OCI-LY7 (cell line): Measurements from ENCODE around the gene SPATA13. TPM values are rescaled to one million over a fixed set of nuclear protein-coding genes. Genes with fewer than 3 reads are reported as not detected.

ENCODE experiments used
- BruUV-seq: library from RNA; stranded (reverse); fragments of 400-500 nt; replicated peaks from 2 replicates; lab custom pipeline; 2021; lab: Mats Ljungman, UMichigan
- CTCF ChIA-PET: fragments of 300-600 bp; sonication (Branson Sonifier 250); formaldehyde crosslinking; loops from one replicate; lab custom pipeline; 2022; ENCODE audit warnings: antibody characterized with exemption; ENCODE audit not compliant: unreplicated experiment; lab: Charles Lee
- POLR2A ChIA-PET: fragments of 300-600 bp; sonication (Branson Sonifier 250); formaldehyde crosslinking; loops from one replicate; lab custom pipeline; 2022; ENCODE audit warnings: antibody characterized with exemption; lab: Charles Lee
- DNase-seq: peaks from one replicate; pipeline ENCODE4 v3.0.0-alpha.2; 2015; ENCODE audit warnings: low spot score
- H2AFZ ChIP-seq: fragments of 200-600 bp; sonication (generic), shearing (Covaris generic); 2 replicates; pipeline ENCODE4 v1.6.1; 2014; ENCODE audit warnings: mild to moderate bottlenecking, antibody characterized with exemption, low read length, moderate library complexity
- H3K27ac ChIP-seq: fragments of 200-600 bp; sonication (generic); 2 replicates; pipeline ENCODE4 v1.5.1; 2014; ENCODE audit warnings: mixed run types, low read depth, mild to moderate bottlenecking, moderate library complexity, low read length, inconsistent platforms; ENCODE audit not compliant: poor library complexity, severe bottlenecking
- H3K36me3 ChIP-seq: fragments of 200-600 bp; sonication (generic); 2 replicates; pipeline ENCODE4 v1.6.1; 2014; ENCODE audit warnings: mild to moderate bottlenecking, antibody characterized with exemption, low read length, moderate library complexity, mixed read lengths; ENCODE audit not compliant: insufficient read depth
- H3K4me1 ChIP-seq: fragments of 200-600 bp; sonication (generic); 2 replicates; pipeline ENCODE4 v1.5.1; 2014; ENCODE audit warnings: mild to moderate bottlenecking, low read length; ENCODE audit not compliant: insufficient read depth, poor library complexity, severe bottlenecking
- H3K4me2 ChIP-seq: fragments of 200-600 bp; sonication (generic); 2 replicates; pipeline ENCODE4 v1.6.1; 2014; ENCODE audit warnings: mild to moderate bottlenecking, low read length
- H3K4me3 ChIP-seq: fragments of 200-600 bp; sonication (generic); 2 replicates; pipeline ENCODE4 v1.5.1; 2014; ENCODE audit warnings: mild to moderate bottlenecking, low read depth, low read length; ENCODE audit not compliant: poor library complexity, severe bottlenecking
- H3K79me2 ChIP-seq: fragments of 200-600 bp; sonication (generic); 2 replicates; pipeline ENCODE4 v1.6.1; 2016; ENCODE audit warnings: low read depth, mild to moderate bottlenecking, low read length, moderate library complexity, mixed read lengths; ENCODE audit not compliant: insufficient read depth
- H3K9me2 ChIP-seq: fragments of 200-600 bp; sonication (generic); 2 replicates; pipeline ENCODE4 v1.6.1; 2016; ENCODE audit warnings: mild to moderate bottlenecking, low read length, mixed read lengths; ENCODE audit not compliant: insufficient read depth
- H3K9me3 ChIP-seq: fragments of 200-600 bp; sonication (generic); 2 replicates; pipeline ENCODE4 v1.6.1; 2014; ENCODE audit warnings: mild to moderate bottlenecking, mixed run types, low read length, mixed read lengths
- H4K20me1 ChIP-seq: fragments of 200-600 bp; sonication (generic); 2 replicates; pipeline ENCODE4 v1.6.1; 2014; ENCODE audit warnings: mild to moderate bottlenecking, antibody characterized with exemption, low read length, moderate library complexity, mixed read lengths; ENCODE audit not compliant: insufficient read depth
- EZH2phosphoT487 ChIP-seq: fragments of 200-600 bp; sonication (generic); IDR thresholded peaks from 2 replicates; pipeline ENCODE4 v1.6.1; 2018; ENCODE audit warnings: low read depth, borderline replicate concordance, mild to moderate bottlenecking, mixed run types, antibody characterized with exemption, low read length, moderate library complexity, mixed read lengths
- intact Hi-C: fragments of 100-400 bp; cut with micrococcal nuclease; formaldehyde crosslinking; loops from one replicate; pipeline ENCODE4 v1.10.0; 2022; ENCODE audit not compliant: unreplicated experiment
- microRNA-seq: library from miRNA; unstranded; fragments of <30 nt; microRNA quantifications from one replicate; pipeline ENCODE4 v1.2.0, GENCODE V29; 2022; ENCODE audit warnings: borderline replicate concordance
- small RNA-seq: library from RNA; depleted of rRNA; stranded (forward); fragments of <200 nt; gene quantifications from one replicate; pipeline ENCODE3, GENCODE V24; 2014
- total RNA-seq, 2 experiments: library from RNA; depleted of rRNA in 1 of 2; stranded (reverse); fragments of >200 nt in 1 of 2; shearing (Covaris generic) in 1 of 2; gene quantifications; 2 replicates each; pipeline ENCODE4 v1.2.3, GENCODE V29; 2014 to 2022
- TF ChIP-seq, protein P1 (sequence below): fragments of 200-600 bp; sonication (generic); conservative IDR thresholded peaks from 2 replicates; pipeline ENCODE4 v1.5.1; 2014; ENCODE audit warnings: mild to moderate bottlenecking, antibody characterized with exemption, low read length, moderate library complexity, mixed read lengths

The SPATA13 gene
- total RNA-seq, 2 experiments from 2014 or later, result 3.8 to 32.4 TPM

DNA sequence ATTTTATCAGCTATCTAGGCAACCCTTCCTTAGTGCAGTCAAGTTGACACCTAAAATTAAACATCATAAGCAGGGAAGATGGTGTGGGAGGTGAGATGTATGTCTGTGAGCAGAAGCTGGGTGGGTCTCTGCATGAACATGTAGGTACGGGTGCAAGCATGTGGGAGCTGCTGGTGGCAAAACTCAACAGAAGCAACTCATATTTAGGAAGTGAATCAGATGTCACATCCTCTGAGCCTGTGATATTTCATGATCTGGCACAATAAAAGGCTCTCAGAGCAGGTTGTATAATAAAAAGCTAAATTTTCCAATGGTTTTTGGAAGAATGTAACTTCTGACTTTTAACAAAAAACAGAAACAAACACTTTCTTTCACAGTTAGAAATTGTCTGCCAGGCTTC, 193.2 kb downstream of the SPATA13 start:
- CTCF ChIA-PET, result no interaction called here
- Histone ChIP-seq H3K4me3 (no peak overlapping the region), H3K79me2 (no peaks in the 10 kb centered on the region), H3K36me3 (no peaks in the 10 kb centered on the region), H3K4me2 (no peak overlapping the region), H3K4me1 (no peaks in the 10 kb centered on the region), H3K9me3 (no peaks in the 10 kb centered on the region), H3K27ac (no peak overlapping the region), H2AFZ (no peak overlapping the region), H3K9me2 (no peaks in the 10 kb centered on the region), H4K20me1 (no peaks in the 10 kb centered on the region)
- BruUV-seq, result no TSS peak
- intact Hi-C loops, result no loop called here
- DNase-seq, result no peak
- POLR2A ChIA-PET, result no interaction called here
- TF ChIP-seq, protein P1, sequence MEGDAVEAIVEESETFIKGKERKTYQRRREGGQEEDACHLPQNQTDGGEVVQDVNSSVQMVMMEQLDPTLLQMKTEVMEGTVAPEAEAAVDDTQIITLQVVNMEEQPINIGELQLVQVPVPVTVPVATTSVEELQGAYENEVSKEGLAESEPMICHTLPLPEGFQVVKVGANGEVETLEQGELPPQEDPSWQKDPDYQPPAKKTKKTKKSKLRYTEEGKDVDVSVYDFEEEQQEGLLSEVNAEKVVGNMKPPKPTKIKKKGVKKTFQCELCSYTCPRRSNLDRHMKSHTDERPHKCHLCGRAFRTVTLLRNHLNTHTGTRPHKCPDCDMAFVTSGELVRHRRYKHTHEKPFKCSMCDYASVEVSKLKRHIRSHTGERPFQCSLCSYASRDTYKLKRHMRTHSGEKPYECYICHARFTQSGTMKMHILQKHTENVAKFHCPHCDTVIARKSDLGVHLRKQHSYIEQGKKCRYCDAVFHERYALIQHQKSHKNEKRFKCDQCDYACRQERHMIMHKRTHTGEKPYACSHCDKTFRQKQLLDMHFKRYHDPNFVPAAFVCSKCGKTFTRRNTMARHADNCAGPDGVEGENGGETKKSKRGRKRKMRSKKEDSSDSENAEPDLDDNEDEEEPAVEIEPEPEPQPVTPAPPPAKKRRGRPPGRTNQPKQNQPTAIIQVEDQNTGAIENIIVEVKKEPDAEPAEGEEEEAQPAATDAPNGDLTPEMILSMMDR, result no peak
- no peak for TF ChIP-seq EZH2phosphoT487

DNA sequence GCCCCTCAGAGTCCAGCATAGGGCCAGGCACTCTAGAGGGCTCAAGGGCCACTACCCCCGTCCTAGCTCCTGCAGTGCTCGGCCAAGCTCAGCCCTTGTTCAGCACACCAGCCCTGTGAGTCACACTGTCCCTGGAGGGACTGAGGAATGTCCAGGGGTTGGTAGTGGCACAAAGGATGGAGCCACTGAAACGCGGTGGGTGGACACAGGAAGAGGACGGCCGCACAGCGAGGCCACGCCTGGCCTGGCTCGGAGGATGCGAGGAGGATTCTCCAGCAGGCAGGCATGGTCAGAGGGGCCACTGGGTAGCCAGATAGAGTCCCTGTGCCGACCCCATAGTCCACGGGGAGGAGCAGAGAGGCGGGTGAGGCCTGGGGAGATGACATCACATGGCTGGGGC, 194.6 kb downstream of the SPATA13 start:
- Histone ChIP-seq H3K79me2 (no peaks in the 10 kb centered on the region), H3K36me3 (no peaks in the 10 kb centered on the region), H3K4me2 (no peak overlapping the region), H4K20me1 (no peaks in the 10 kb centered on the region), H3K9me2 (no peaks in the 10 kb centered on the region), H3K9me3 (no peaks in the 10 kb centered on the region), H3K4me1 (no peaks in the 10 kb centered on the region), H2AFZ (no peak overlapping the region), H3K27ac (no peak overlapping the region), H3K4me3 (no peak overlapping the region)
- intact Hi-C loops, result no loop called here
- ChIA-PET POLR2A (no interaction called here), CTCF (no interaction called here)
- DNase-seq, result no peak
- no peak for TF ChIP-seq EZH2phosphoT487
- TF ChIP-seq, protein P1, result no peak
- BruUV-seq, result no TSS peak

DNA sequence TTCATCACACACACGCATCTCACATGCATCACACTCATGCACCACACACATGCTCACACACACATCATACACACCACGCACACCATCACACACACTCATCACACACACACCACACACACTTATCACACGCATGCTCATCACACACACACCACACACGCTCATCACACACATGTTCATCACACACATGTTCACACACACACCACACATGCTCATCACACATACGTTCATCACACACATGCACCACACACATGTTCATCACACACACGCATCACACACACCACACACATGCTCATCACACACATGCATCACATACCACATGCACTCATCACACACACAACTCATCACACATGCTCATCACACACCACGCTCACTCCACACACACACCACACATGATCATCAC, 195.8 kb downstream of the SPATA13 start:
- Histone ChIP-seq H3K36me3 (no peaks in the 10 kb centered on the region), H3K4me2 (no peak overlapping the region), H3K27ac (no peak overlapping the region), H3K9me2 (no peaks in the 10 kb centered on the region), H3K79me2 (no peaks in the 10 kb centered on the region), H3K4me1 (no peaks in the 10 kb centered on the region), H4K20me1 (no peaks in the 10 kb centered on the region), H2AFZ (no peak overlapping the region), H3K9me3 (no peaks in the 10 kb centered on the region), H3K4me3 (no peak overlapping the region)
- BruUV-seq, result no TSS peak
- ChIA-PET CTCF (no interaction called here), POLR2A (no interaction called here)
- TF ChIP-seq, protein P1, result no peak
- no peak for TF ChIP-seq EZH2phosphoT487
- DNase-seq, result no peak
- intact Hi-C loops, result no loop called here

Small RNAs within 50 kb of the gene (microRNA-seq; reads per million reads assigned to microRNA genes)
- gene MIR2276, result 7.6 reads per million, percentile 5 among the genes with 10 or more reads in this experiment

Small RNAs within 50 kb of the gene (small RNA-seq; reads per million reads assigned to genes)
- gene MIR2276, result not detected

Other genes starting within 250 kb of the SPATA13 start
- gene C1QTNF9, start 148.9 kb downstream of the SPATA13 start, total RNA-seq (2014; rRNA removed; shearing (Covaris generic)), result not detected in 2 replicates
- not detected in 2 replicates for gene C1QTNF9, start 148.9 kb downstream of the SPATA13 start, total RNA-seq (2022)